Body of pancreas (tissue), 4 donors: ENCODE results near the gene ANHX. TPM values are rescaled to one million over a fixed set of nuclear protein-coding genes. Genes with fewer than 3 reads are reported as not detected.

Source experiments
- ATAC-seq: fragments of 150-250 bp; one replicate; pipeline ENCODE4 v1.9.1; 2016
- DNase-seq, 4 donors: peaks; one replicate each; pipeline ENCODE4 v3.0.0-alpha.2; 2019
- H3K27ac ChIP-seq, 4 donors: fragments of 200-600 bp; sonication (generic); 1 replicate in 3 of 4; 2 replicates in 1 of 4; pipeline versions ENCODE4 v1.5.1 to v1.6.1; 2016 to 2019; ENCODE audit warnings: mild to moderate bottlenecking in 1 of 4, mixed read lengths in 1 of 4, moderate library complexity in 1 of 4
- H3K27me3 ChIP-seq, 2 donors: fragments of 200-600 bp; sonication (generic); one replicate each; pipeline ENCODE4 v1.6.0; 2016; ENCODE audit warnings: mild to moderate bottlenecking in 1 of 2
- H3K36me3 ChIP-seq, 2 donors: fragments of 200-600 bp; sonication (generic); replicated peaks in 1 of 2; 2 replicates each; pipeline ENCODE4 v1.5.1; 2016; ENCODE audit warnings: low read depth in 2 of 2; ENCODE audit not compliant: insufficient read depth in 1 of 2
- H3K4me1 ChIP-seq: fragments of 200-600 bp; sonication (generic); one replicate; pipeline ENCODE4 v1.6.0; 2016
- H3K4me3 ChIP-seq, 2 donors: fragments of 200-600 bp; sonication (generic); 1 replicate in 1 of 2; 2 replicates in 1 of 2; pipeline ENCODE4 v1.5.1; 2016 to 2019
- H3K9me3 ChIP-seq, 3 donors: fragments of 200-600 bp; sonication (generic); 1 replicate in 2 of 3; 2 replicates in 1 of 3; pipeline ENCODE4 v1.5.1; 2016
- POLR2A ChIP-seq, 3 donors: fragments of 450-650 bp; IDR thresholded peaks; one replicate each; pipeline ENCODE4 v1.6.1; 2016; ENCODE audit warnings: antibody characterized with exemption in 3 of 3, mild to moderate bottlenecking in 2 of 3
- WGBS, 2 donors: methylation state at CpG; one replicate each; pipeline ENCODE4 v1.1.5; 2017; 5-methylcytosine and 5-hydroxymethylcytosine counted together
- intact Hi-C: fragments of 100-400 bp; cut with DNase I; formaldehyde crosslinking; loops from one replicate; pipeline ENCODE4 v1.15.1; 2023
- total RNA-seq, 2 donors: library from RNA; depleted of rRNA; stranded (reverse); fragments of >200 nt; gene quantifications; one replicate each; pipeline ENCODE4 v1.1.0, GENCODE V29; 2016
- TF ChIP-seq, protein P1 (sequence below), 7 experiments: fragments of 450-650 bp in 4 of 7; fragments of 200-600 bp in 3 of 7; sonication (generic) in 3 of 7; IDR thresholded peaks; one replicate each; pipeline ENCODE4 v1.5.1; 2016 to 2019; ENCODE audit warnings: antibody characterized with exemption in 7 of 7

The ANHX gene
- total RNA-seq, 2 donors from 2014 or later = not detected

GRCh38 chr12:133192847-133193246 lies 42.8 kb downstream of the ANHX start:
- Histone ChIP-seq H3K9me3 (peaks cover 0 to 77% (median 12%) of the 10 kb centered on the region in 3 donors), H3K36me3 (peaks cover 72 to 84% of the 10 kb centered on the region in 2 donors), H3K4me3 (no peak overlapping the region), H3K27ac (no peak overlapping the region), H3K27me3 (no peaks in the 10 kb centered on the region), H3K4me1 (no peaks in the 10 kb centered on the region)
- 97 to 98% methylated on average over 5 of the region's 5 CpGs for WGBS, 2 donors
- DNase-seq (no peak), ATAC-seq (no peak)
- intact Hi-C loops = no loop called here
- TF ChIP-seq, protein P1, sequence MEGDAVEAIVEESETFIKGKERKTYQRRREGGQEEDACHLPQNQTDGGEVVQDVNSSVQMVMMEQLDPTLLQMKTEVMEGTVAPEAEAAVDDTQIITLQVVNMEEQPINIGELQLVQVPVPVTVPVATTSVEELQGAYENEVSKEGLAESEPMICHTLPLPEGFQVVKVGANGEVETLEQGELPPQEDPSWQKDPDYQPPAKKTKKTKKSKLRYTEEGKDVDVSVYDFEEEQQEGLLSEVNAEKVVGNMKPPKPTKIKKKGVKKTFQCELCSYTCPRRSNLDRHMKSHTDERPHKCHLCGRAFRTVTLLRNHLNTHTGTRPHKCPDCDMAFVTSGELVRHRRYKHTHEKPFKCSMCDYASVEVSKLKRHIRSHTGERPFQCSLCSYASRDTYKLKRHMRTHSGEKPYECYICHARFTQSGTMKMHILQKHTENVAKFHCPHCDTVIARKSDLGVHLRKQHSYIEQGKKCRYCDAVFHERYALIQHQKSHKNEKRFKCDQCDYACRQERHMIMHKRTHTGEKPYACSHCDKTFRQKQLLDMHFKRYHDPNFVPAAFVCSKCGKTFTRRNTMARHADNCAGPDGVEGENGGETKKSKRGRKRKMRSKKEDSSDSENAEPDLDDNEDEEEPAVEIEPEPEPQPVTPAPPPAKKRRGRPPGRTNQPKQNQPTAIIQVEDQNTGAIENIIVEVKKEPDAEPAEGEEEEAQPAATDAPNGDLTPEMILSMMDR (IDR thresholded peaks at IDR 0.05) = no peak
- TF ChIP-seq POLR2A (IDR thresholded peaks at IDR 0.05) = no peak

DNA sequence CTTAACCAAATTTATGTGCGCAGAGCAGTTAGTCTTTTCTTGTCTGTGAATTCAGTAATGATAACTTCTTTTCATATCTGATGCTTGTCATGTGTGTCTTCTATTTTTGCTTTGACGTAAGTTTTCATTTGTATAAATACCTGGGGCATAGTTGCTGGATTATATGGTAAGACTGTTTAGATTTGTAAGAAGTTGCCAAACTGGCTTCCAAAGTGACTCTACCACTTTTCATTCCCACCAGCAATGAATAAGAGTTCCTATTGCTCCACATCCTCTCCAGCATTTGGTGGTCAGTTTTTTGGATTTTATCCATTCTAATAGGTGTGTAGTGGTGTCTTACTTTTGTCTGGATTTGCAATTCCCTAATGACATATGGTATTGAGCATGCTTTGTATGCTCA lies 45.5 kb downstream of the ANHX start:
- ATAC-seq = no peak
- no peak for DNase-seq
- Histone ChIP-seq H3K9me3 (peaks cover 0 to 78% (median 8%) of the 10 kb centered on the region in 3 donors), H3K4me3 (no peak overlapping the region), H3K4me1 (no peaks in the 10 kb centered on the region), H3K27ac (no peak overlapping the region), H3K36me3 (peaks cover 75% of the 10 kb centered on the region in 2 donors), H3K27me3 (no peaks in the 10 kb centered on the region)
- intact Hi-C loops = no loop called here
- TF ChIP-seq POLR2A (IDR thresholded peaks at IDR 0.05) = no peak
- TF ChIP-seq, protein P1 (IDR thresholded peaks at IDR 0.05) = no peak
- WGBS, 2 donors = 91 to 98% methylated on average over 2 of the region's 2 CpGs

DNA sequence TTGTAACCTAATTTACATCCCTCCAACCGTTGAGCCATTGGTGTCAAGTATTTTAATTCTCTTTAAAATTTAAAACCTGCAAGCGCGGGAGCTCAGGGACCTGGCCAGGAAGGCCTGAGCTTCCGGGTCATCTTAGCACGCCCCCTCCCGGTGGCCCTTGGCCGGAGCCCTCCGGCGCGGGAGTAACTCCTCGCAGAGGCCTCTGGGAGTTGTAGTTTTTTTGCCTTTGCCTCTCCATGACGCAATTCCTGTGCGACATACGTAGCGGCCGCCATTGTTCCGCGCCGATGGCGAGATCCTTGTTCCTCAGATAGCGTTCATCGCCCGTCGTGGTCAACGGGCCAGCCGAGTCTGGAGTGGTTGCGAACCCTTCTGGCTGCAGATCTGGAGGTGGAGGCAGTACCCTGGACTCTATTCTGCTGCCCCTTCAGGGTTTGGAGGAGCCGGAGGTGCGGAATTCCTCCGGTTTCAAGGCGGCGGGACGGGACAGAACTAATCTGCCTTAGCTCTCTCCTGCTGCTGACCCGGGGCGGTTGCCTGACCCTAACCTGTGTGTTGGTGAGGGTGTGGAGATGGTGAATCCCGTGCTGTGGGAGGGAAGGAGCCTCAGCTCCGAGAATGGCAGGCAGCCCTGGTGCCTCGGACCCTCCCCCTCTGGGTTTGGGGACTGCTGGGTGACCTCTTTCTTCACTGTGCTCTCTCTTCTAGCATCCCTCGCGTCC lies 54.3 kb downstream of the ANHX start, which contains the start of gene ZNF268:
Gene ZNF268 (plus strand): TSS at position 258 of the 722 bp plus-strand sequence. CDS start 503 bp downstream, outside the sequence.
- 1 to 2% methylated on average over 22 to 40 of the region's 40 CpGs for WGBS, 2 donors
- ATAC-seq = peak; percentile 99
- TF ChIP-seq, protein P1 (IDR thresholded peaks at IDR 0.05) = peak; percentile 70 to 91 (median 79)
- peak in 2 of 3 donors; percentile 57 for TF ChIP-seq POLR2A (IDR thresholded peaks at IDR 0.05)
- Histone ChIP-seq H3K4me3 (peak within 1 kb of the TSS; percentile 69 to 98), H3K27ac (peak within 1 kb of the TSS in 3 of 4 donors; percentile 7 to 81 (median 76)), H3K27me3 (no peaks in the 10 kb centered on the region), H3K36me3 (peaks cover 0 to 6% of the 10 kb centered on the region in 2 donors), H3K4me1 (peaks cover 11% of the 10 kb centered on the region), H3K9me3 (peaks cover 0 to 19% (median 0%) of the 10 kb centered on the region in 3 donors)
- intact Hi-C loops = no loop called here
- DNase-seq = peak; percentile 93 to 97 (median 96)

DNA sequence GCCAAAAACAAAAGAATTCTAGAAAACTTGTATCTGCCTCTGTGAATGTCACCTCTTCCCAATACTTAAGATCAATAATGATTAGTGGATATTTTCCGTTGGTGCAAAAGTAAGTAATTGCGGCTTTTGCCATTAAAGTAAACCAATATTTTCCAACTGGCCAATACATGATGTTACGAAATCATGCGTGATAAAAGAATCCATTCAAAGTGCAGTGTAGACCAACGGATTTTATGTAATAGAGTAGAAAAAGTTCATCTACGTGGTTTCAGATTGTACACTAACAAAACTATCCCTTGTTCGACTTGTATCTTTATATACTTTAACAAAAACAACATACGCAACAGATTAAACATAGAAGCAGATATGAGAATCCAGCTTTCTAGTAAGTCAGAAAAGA lies 55.0 kb downstream of the ANHX start:
- ATAC-seq = no peak
- Histone ChIP-seq H3K27me3 (no peaks in the 10 kb centered on the region), H3K4me3 (no peak overlapping the region), H3K27ac (peak overlapping the region in 1 of 4 donors; percentile 81), H3K4me1 (peaks cover 11% of the 10 kb centered on the region), H3K36me3 (peaks cover 0 to 2% of the 10 kb centered on the region in 2 donors), H3K9me3 (peaks cover 0 to 16% (median 0%) of the 10 kb centered on the region in 3 donors)
- TF ChIP-seq POLR2A (IDR thresholded peaks at IDR 0.05) = no peak
- TF ChIP-seq, protein P1 (IDR thresholded peaks at IDR 0.05) = no peak
- intact Hi-C loops = no loop called here
- DNase-seq = no peak
- 94% methylated on average over 8 of the region's 8 CpGs for WGBS, 2 donors
